Liver (tissue), 9 donors: ENCODE data around the gene FAM163A. TPM values are rescaled to one million over a fixed set of nuclear protein-coding genes. Genes with fewer than 3 reads are reported as not detected.

ENCODE experiments used
- DNase-seq: peaks from one replicate; pipeline ENCODE4 v3.0.0-alpha.2; 2017; ENCODE audit warnings: low spot score
- H3K27ac ChIP-seq, 2 donors: one replicate each; pipeline ENCODE4 v1.7.0; 2013; ENCODE audit warnings: inconsistent platforms in 2 of 2, low read length in 2 of 2, control low read depth in 1 of 2, low read depth in 1 of 2, mild to moderate bottlenecking in 1 of 2
- H3K27me3 ChIP-seq, 4 donors: one replicate each; pipeline versions ENCODE4 v1.6.1 to v1.7.0; 2013; ENCODE audit warnings: low read length in 3 of 4, inconsistent platforms in 1 of 4, mild to moderate bottlenecking in 1 of 4, moderate library complexity in 1 of 4; ENCODE audit not compliant: control insufficient read depth in 4 of 4, insufficient read depth in 4 of 4
- H3K36me3 ChIP-seq, 4 donors: one replicate each; pipeline versions ENCODE4 v1.6.1 to v1.7.0; 2013; ENCODE audit warnings: low read length in 3 of 4, mild to moderate bottlenecking in 3 of 4, low read depth in 1 of 4, moderate library complexity in 1 of 4; ENCODE audit not compliant: control insufficient read depth in 4 of 4, insufficient read depth in 3 of 4
- H3K4me1 ChIP-seq, 4 donors: one replicate each; pipeline versions ENCODE4 v1.6.1 to v1.7.0; 2013; ENCODE audit warnings: low read length in 3 of 4, mild to moderate bottlenecking in 3 of 4, moderate library complexity in 1 of 4; ENCODE audit not compliant: control insufficient read depth in 4 of 4, insufficient read depth in 4 of 4
- H3K4me3 ChIP-seq, 3 donors: one replicate each; pipeline versions ENCODE4 v1.6.1 to v1.7.0; 2013; ENCODE audit warnings: low read length in 3 of 3, control low read depth in 1 of 3, low read depth in 1 of 3, mild to moderate bottlenecking in 1 of 3
- H3K9ac ChIP-seq, 2 donors: one replicate each; pipeline ENCODE4 v1.7.0; 2013; ENCODE audit warnings: low read length in 2 of 2, mild to moderate bottlenecking in 2 of 2, moderate library complexity in 2 of 2, control low read depth in 1 of 2, low read depth in 1 of 2
- H3K9me3 ChIP-seq, 4 donors: one replicate each; pipeline versions ENCODE4 v1.6.1 to v1.7.0; 2013; ENCODE audit warnings: low read length in 3 of 4; ENCODE audit not compliant: control insufficient read depth in 4 of 4
- CTCF ChIP-seq: fragments of 150-350 bp; IDR thresholded peaks from 2 replicates; pipeline ENCODE4 v1.5.1; 2017; ENCODE audit warnings: improper control_type of control experiment, low read depth, low read length; ENCODE audit not compliant: missing input control
- EGR1 ChIP-seq, 2 donors: IDR thresholded peaks; 2 replicates each; pipeline ENCODE4 v1.6.1; 2016 to 2018; ENCODE audit warnings: antibody characterized with exemption in 2 of 2, low read depth in 2 of 2
- FOXA1 ChIP-seq: IDR thresholded peaks from 2 replicates; pipeline ENCODE4 v1.6.1; 2016; ENCODE audit warnings: antibody characterized with exemption
- FOXA2 ChIP-seq: IDR thresholded peaks from 2 replicates; pipeline ENCODE4 v1.6.1; 2016; ENCODE audit warnings: antibody characterized with exemption
- GABPA ChIP-seq, 2 donors: IDR thresholded peaks in 1 of 2; conservative IDR thresholded peaks in 1 of 2; 2 replicates each; pipeline ENCODE4 v1.6.1; 2016; ENCODE audit warnings: antibody characterized with exemption in 2 of 2, mild to moderate bottlenecking in 1 of 2, moderate library complexity in 1 of 2
- HNF4A ChIP-seq, 2 donors: conservative IDR thresholded peaks; 2 replicates each; pipeline ENCODE4 v1.6.1; 2016; ENCODE audit warnings: antibody characterized with exemption in 2 of 2, mild to moderate bottlenecking in 2 of 2
- HNF4G ChIP-seq: IDR thresholded peaks from 2 replicates; pipeline ENCODE4 v1.6.1; 2016; ENCODE audit warnings: antibody characterized with exemption
- JUND ChIP-seq, 2 donors: IDR thresholded peaks; 2 replicates each; pipeline ENCODE4 v1.6.1; 2016; ENCODE audit warnings: antibody characterized with exemption in 2 of 2
- NR2F2 ChIP-seq: IDR thresholded peaks from 2 replicates; pipeline ENCODE4 v1.6.1; 2016; ENCODE audit warnings: antibody characterized with exemption
- RAD21 ChIP-seq, 2 donors: IDR thresholded peaks; 2 replicates each; pipeline ENCODE4 v1.6.1; 2016; ENCODE audit warnings: antibody characterized with exemption in 2 of 2, mild to moderate bottlenecking in 2 of 2
- REST ChIP-seq: IDR thresholded peaks from 2 replicates; pipeline ENCODE4 v1.6.1; 2016; ENCODE audit warnings: antibody characterized with exemption, mild to moderate bottlenecking
- RXRA ChIP-seq, 2 donors: IDR thresholded peaks; 2 replicates each; pipeline ENCODE4 v1.6.1; 2017 to 2018; ENCODE audit warnings: antibody characterized with exemption in 2 of 2, mild to moderate bottlenecking in 1 of 2
- SP1 ChIP-seq: IDR thresholded peaks from 2 replicates; pipeline ENCODE4 v1.6.1; 2018; ENCODE audit warnings: antibody characterized with exemption, mild to moderate bottlenecking
- TAF1 ChIP-seq: conservative IDR thresholded peaks from 2 replicates; pipeline ENCODE4 v1.6.1; 2016; ENCODE audit warnings: antibody characterized with exemption, mild to moderate bottlenecking
- YY1 ChIP-seq: IDR thresholded peaks from 2 replicates; pipeline ENCODE4 v1.6.1; 2016; ENCODE audit warnings: antibody characterized with exemption, mild to moderate bottlenecking
- WGBS: extraction: QIAGEN DNeasy Blood & Tissue Kit; methylation state at CpG from one replicate; pipeline ENCODE4 v1.1.7; 2013; 5-methylcytosine and 5-hydroxymethylcytosine counted together
- polyA plus RNA-seq, 2 donors: library from polyadenylated mRNA; stranded (reverse) in 1 of 2; unstranded in 1 of 2; fragments of 200-250 nt in 1 of 2; fragments of >200 nt in 1 of 2; fragmentation: Nextera tagmentation in 1 of 2; extraction: Ambion mirVana in 1 of 2; gene quantifications; one replicate each; pipeline versions ENCODE4 v1.2.1 to v1.2.3, GENCODE V29; 2013 to 2015
- total RNA-seq, 2 donors: library from RNA; depleted of rRNA; stranded (reverse); fragments of >200 nt; gene quantifications; one replicate each; pipeline ENCODE4 v1.2.3, GENCODE V29; 2014
- TF ChIP-seq, protein P1 (sequence below): IDR thresholded peaks from 2 replicates; pipeline ENCODE4 v1.6.1; 2016; ENCODE audit warnings: antibody characterized with exemption
- TF ChIP-seq, protein P2 (sequence below): IDR thresholded peaks from 2 replicates; pipeline ENCODE4 v1.6.1; 2016; ENCODE audit warnings: antibody characterized with exemption
- donor health status: healthy.
- donor health status: healthy.
- donor health status: healthy.
- donor health status: healthy.
- donor health status: healthy.

The FAM163A gene
- total and polyA plus RNA-seq, 4 donors, result 0.07 TPM; not detected in 3

- Histone ChIP-seq H3K9ac (no peak overlapping the region), H3K27ac (no peak overlapping the region), H3K36me3 (no peaks in the 10 kb centered on the region), H3K4me1 (no peaks in the 10 kb centered on the region), H3K9me3 (peaks cover 4 to 41% (median 19%) of the 10 kb centered on the region in 4 donors), H3K4me3 (peak overlapping the region in 1 of 3 donors; percentile 5), H3K27me3 (no peaks in the 10 kb centered on the region)
- no peak for DNase-seq
- TF ChIP-seq TAF1 (no peak), SP1 (no peak), FOXA2 (no peak), NR2F2 (no peak), CTCF (no peak), YY1 (no peak), FOXA1 (no peak), GABPA (IDR thresholded peaks at IDR 0.05 in 1 of 2, conservative IDR thresholded peaks at IDR 0.05 in 1 of 2) (no peak), RAD21 (IDR thresholded peaks at IDR 0.05) (no peak)
Observed at GRCh38 chr1:179719272-179719671, 23.8 kb upstream of the FAM163A start.

DNA sequence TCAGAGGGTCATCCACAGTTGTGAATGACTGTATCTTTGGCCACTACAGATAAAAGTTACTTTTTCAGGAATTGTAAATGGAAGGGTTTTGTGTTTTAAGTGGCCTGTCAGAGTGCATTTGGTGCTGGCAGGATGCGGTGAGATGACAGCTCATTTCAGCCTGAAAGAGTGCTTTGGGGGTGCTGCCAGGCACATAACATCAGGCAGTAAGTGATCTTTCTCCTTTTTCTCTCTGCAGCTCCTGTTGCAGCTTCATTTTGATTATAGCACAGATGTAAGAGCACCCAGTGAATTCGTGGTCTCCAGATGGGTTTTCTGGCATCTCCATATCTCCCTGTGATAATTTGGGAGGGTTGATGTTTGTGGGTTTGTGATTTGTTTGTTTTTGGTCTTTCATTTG lies 14.8 kb upstream of the FAM163A start:
- Histone ChIP-seq H3K9ac (no peak overlapping the region), H3K4me1 (no peaks in the 10 kb centered on the region), H3K27me3 (no peaks in the 10 kb centered on the region), H3K36me3 (no peaks in the 10 kb centered on the region), H3K9me3 (no peaks in the 10 kb centered on the region), H3K4me3 (no peak overlapping the region), H3K27ac (no peak overlapping the region)
- DNase-seq, result no peak
- TF ChIP-seq RXRA (IDR thresholded peaks at IDR 0.05) (no peak), NR2F2 (no peak), REST (no peak), YY1 (no peak), SP1 (no peak), FOXA1 (no peak)
- WGBS, result 37% methylated on average over 2 of the region's 2 CpGs

GRCh38 chr1:179729881-179730280 lies 13.2 kb upstream of the FAM163A start:
- Histone ChIP-seq H3K9me3 (no peaks in the 10 kb centered on the region), H3K4me3 (no peak overlapping the region), H3K27ac (no peak overlapping the region), H3K27me3 (no peaks in the 10 kb centered on the region), H3K36me3 (no peaks in the 10 kb centered on the region), H3K9ac (no peak overlapping the region), H3K4me1 (no peaks in the 10 kb centered on the region)
- no peak for DNase-seq
- 80% methylated on average over 4 of the region's 4 CpGs for WGBS
- TF ChIP-seq HNF4G (no peak), RXRA (IDR thresholded peaks at IDR 0.05) (no peak), JUND (IDR thresholded peaks at IDR 0.05) (no peak), CTCF (no peak), HNF4A (conservative IDR thresholded peaks at IDR 0.05) (no peak), TAF1 (no peak), YY1 (no peak), FOXA2 (no peak), RAD21 (IDR thresholded peaks at IDR 0.05) (no peak), EGR1 (IDR thresholded peaks at IDR 0.05; ENCODE audit: low read depth in 2 of 2) (no peak)
- TF ChIP-seq, protein P1, sequence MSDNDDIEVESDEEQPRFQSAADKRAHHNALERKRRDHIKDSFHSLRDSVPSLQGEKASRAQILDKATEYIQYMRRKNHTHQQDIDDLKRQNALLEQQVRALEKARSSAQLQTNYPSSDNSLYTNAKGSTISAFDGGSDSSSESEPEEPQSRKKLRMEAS, result no peak
- TF ChIP-seq, protein P2, sequence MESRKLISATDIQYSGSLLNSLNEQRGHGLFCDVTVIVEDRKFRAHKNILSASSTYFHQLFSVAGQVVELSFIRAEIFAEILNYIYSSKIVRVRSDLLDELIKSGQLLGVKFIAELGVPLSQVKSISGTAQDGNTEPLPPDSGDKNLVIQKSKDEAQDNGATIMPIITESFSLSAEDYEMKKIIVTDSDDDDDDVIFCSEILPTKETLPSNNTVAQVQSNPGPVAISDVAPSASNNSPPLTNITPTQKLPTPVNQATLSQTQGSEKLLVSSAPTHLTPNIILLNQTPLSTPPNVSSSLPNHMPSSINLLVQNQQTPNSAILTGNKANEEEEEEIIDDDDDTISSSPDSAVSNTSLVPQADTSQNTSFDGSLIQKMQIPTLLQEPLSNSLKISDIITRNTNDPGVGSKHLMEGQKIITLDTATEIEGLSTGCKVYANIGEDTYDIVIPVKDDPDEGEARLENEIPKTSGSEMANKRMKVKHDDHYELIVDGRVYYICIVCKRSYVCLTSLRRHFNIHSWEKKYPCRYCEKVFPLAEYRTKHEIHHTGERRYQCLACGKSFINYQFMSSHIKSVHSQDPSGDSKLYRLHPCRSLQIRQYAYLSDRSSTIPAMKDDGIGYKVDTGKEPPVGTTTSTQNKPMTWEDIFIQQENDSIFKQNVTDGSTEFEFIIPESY, result no peak
